ENCODE measurements around the gene STIM1.

STIM1 gene

DNA sequence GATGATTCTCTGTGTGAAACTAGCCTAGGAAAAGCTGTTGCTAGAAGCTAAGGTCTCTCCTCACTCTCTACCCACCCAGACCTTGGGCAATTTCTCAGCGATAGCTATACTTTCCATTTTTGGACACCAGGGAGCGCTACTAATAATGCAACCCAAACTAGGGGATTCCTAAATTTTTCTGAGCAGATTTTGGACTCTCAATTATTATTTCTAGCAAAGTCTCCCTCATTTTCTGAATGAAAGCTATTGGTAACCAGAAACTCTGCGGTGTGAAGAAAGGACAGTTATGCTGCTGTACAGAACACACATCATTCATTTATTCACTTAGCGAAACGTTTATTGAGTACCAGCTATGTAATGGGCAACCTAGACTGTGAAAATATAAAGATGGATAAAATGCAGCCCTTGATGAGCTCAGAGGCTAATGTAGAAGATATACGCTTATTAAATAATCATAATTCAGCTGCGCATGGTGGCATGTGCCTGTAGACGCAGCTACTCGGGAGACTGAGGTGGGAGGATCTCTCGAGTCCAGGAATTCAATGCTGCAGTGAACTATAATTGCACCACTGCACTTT, 6.1 kb upstream of the STIM1 start:
- peak; percentile 91 for ATAC-seq
- TF ChIP-seq TSHZ2 (CRISPR knock-in tag; IDR thresholded peaks at IDR 0.05), result no peak
- TF ChIP-seq SNAI2 (CRISPR knock-in tag; IDR thresholded peaks at IDR 0.05), result no peak
- TF ChIP-seq ZFP30 (CRISPR knock-in tag; IDR thresholded peaks at IDR 0.05), result no peak
- TF ChIP-seq ZNF8 (CRISPR knock-in tag; IDR thresholded peaks at IDR 0.05), result no peak
- no peak for TF ChIP-seq PPARA (CRISPR knock-in tag; IDR thresholded peaks at IDR 0.05; ENCODE audit: borderline replicate concordance)
- no peak for TF ChIP-seq RARB (CRISPR knock-in tag; IDR thresholded peaks at IDR 0.05)
- no peak for TF ChIP-seq ARNTL (CRISPR knock-in tag; IDR thresholded peaks at IDR 0.05; ENCODE audit: borderline replicate concordance, low read depth)
- no peak for TF ChIP-seq GLIS3 (CRISPR knock-in tag; IDR thresholded peaks at IDR 0.05)
- no peak for TF ChIP-seq ZFP3 (CRISPR knock-in tag; IDR thresholded peaks at IDR 0.05)
- no peak for TF ChIP-seq CSRNP3 (CRISPR knock-in tag; IDR thresholded peaks at IDR 0.05)
- TF ChIP-seq ZNF70 (CRISPR knock-in tag; IDR thresholded peaks at IDR 0.05), result no peak
- no peak for TF ChIP-seq BACH2 (CRISPR knock-in tag; IDR thresholded peaks at IDR 0.05; ENCODE audit: borderline replicate concordance)
- no peak for TF ChIP-seq ZC3H10 (CRISPR knock-in tag; IDR thresholded peaks at IDR 0.05)
- TF ChIP-seq, protein P1, sequence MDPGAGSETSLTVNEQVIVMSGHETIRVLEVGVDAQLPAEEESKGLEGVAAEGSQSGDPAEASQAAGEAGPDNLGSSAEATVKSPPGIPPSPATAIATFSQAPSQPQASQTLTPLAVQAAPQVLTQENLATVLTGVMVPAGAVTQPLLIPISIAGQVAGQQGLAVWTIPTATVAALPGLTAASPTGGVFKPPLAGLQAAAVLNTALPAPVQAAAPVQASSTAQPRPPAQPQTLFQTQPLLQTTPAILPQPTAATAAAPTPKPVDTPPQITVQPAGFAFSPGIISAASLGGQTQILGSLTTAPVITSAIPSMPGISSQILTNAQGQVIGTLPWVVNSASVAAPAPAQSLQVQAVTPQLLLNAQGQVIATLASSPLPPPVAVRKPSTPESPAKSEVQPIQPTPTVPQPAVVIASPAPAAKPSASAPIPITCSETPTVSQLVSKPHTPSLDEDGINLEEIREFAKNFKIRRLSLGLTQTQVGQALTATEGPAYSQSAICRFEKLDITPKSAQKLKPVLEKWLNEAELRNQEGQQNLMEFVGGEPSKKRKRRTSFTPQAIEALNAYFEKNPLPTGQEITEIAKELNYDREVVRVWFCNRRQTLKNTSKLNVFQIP (CRISPR knock-in tag; IDR thresholded peaks at IDR 0.05; ENCODE audit: borderline replicate concordance, low read depth), result no peak
- no peak for TF ChIP-seq CSDC2 (CRISPR knock-in tag; IDR thresholded peaks at IDR 0.05)
- no peak for TF ChIP-seq PATZ1 (CRISPR knock-in tag; IDR thresholded peaks at IDR 0.05; ENCODE audit: borderline replicate concordance)
- TF ChIP-seq OSR1 (CRISPR knock-in tag; IDR thresholded peaks at IDR 0.05), result no peak
- TF ChIP-seq TCF4 (CRISPR knock-in tag; IDR thresholded peaks at IDR 0.05; ENCODE audit: borderline replicate concordance), result no peak

DNA sequence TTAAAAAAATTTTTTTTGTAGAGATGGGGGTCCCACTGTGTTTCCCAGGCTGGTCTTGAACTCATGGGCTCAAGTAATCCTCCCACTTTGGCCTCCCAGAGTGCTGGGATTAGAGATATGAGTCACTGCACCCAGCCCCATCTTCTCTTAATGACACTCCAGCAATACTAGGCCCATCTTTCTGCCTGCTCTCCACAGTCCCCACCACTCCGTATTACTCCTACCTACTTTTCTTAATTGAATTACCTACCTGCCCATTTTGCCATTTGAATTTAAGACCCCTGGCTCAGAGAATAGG, 2.0 kb upstream of the STIM1 start:
- ATAC-seq, result no peak
- TF ChIP-seq ISL1 (CRISPR knock-in tag; IDR thresholded peaks at IDR 0.05) (no peak), CSRNP3 (CRISPR knock-in tag; IDR thresholded peaks at IDR 0.05) (no peak), OSR1 (CRISPR knock-in tag; IDR thresholded peaks at IDR 0.05) (no peak), CREB5 (CRISPR knock-in tag; IDR thresholded peaks at IDR 0.05; ENCODE audit: low read depth) (no peak), ZNF70 (CRISPR knock-in tag; IDR thresholded peaks at IDR 0.05) (no peak), ZNF565 (CRISPR knock-in tag; conservative IDR thresholded peaks at IDR 0.05; ENCODE audit: low read depth) (no peak), ZFP3 (CRISPR knock-in tag; IDR thresholded peaks at IDR 0.05) (no peak), GLIS3 (CRISPR knock-in tag; IDR thresholded peaks at IDR 0.05) (no peak), TCF4 (CRISPR knock-in tag; IDR thresholded peaks at IDR 0.05; ENCODE audit: borderline replicate concordance) (no peak), CSDC2 (CRISPR knock-in tag; IDR thresholded peaks at IDR 0.05) (no peak), ZNF8 (CRISPR knock-in tag; IDR thresholded peaks at IDR 0.05) (no peak), ARNTL (CRISPR knock-in tag; IDR thresholded peaks at IDR 0.05; ENCODE audit: borderline replicate concordance, low read depth) (no peak), TSHZ2 (CRISPR knock-in tag; IDR thresholded peaks at IDR 0.05) (no peak), TOX (CRISPR knock-in tag; IDR thresholded peaks at IDR 0.05; ENCODE audit: borderline replicate concordance) (no peak), PPARA (CRISPR knock-in tag; IDR thresholded peaks at IDR 0.05; ENCODE audit: borderline replicate concordance) (no peak)
- TF ChIP-seq, protein P1 (CRISPR knock-in tag; IDR thresholded peaks at IDR 0.05; ENCODE audit: borderline replicate concordance, low read depth), result no peak

All from SK-N-SH treated with all-trans-retinoic acid at 6 μM for 48 hours (cell line).